GM18498 (cell line): ENCODE data around the gene CYTH3.
"Not testable (repeated sequence)": the region's sequence is repeated elsewhere in the genome, so short reads cannot be mapped to it uniquely, and the experiment has no call there.

ENCODE experiments used
- ATAC-seq: cut with Tn5 transposase; IDR thresholded peaks from one replicate; pipeline ENCODE4 v1.9.1; 2021; ENCODE audit warnings: mild to moderate bottlenecking, moderate library complexity; ENCODE audit not compliant: unreplicated experiment

The CYTH3 gene

DNA sequence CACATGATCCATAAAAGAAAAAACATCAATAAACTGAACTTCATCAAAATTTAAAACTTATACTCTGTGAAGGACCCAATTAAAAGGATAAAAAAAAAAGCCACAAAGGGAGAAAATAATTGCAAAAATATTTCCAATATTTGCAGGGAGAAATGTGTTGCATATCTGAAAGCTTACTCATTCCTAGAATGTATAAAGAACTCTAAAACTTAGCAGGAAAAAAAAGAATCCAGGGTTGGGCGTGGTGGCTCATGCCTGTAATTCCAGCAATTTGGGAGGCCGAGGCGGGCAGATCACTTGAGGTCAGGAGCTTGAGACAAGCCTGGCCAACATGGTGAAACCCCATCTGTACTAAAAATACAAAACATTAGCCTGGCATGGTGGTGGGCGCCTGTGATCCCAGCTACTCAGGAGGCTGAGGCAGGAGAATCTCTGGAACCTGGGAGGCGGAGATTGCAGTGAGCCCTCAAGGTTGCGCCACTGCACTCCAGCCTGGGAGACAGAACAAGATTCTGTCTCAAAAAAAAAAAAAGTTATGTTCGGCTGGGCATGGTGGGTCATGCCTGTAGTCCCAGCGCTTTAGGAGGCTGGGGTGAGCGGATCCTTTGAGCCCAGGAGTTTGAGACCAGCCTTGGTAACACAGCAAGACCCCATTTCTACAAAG is 11.1 kb upstream of the CYTH3 start:
- not testable (repeated sequence) for ATAC-seq

GRCh38 chr7:6279937-6280336 is 7.5 kb upstream of the CYTH3 start:
- no peak for ATAC-seq

- no peak for ATAC-seq
Measured at GRCh38 chr7:6279341-6279740, 6.9 kb upstream of the CYTH3 start.

DNA sequence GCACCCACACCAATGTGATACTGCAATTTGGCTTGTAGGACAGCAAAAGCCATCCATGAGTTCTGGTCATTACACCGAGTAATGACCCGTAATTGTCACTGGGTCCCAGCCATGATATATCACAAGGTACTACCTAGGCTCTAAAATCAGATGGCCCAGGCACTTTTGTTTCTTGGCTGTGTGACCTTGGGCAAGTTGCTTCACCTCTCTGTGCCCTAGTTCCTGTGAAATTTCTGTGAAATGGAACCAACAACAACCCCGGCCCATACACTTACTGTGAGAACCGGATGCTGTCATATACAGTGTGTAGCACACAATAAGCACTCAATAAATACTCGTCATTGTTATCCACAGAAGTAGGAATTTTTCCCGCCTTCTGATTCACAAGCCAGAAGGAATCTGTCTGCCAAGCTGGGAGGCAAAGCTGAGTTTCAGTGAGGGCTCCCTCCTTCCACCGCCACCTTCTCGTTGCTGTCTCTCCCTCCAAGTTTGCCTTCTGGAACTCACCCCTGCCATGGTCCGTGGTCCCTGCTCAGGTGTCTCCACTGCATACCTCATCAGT is 6.4 kb upstream of the CYTH3 start:
- no peak for ATAC-seq

- no peak for ATAC-seq
Measured at GRCh38 chr7:6277476-6277875, 5.1 kb upstream of the CYTH3 start.

- no peak for ATAC-seq
Measured at GRCh38 chr7:6276911-6277408, 4.5 kb upstream of the CYTH3 start.

- ATAC-seq: no peak
Measured at GRCh38 chr7:6274743-6275142, 2.3 kb upstream of the CYTH3 start.

GRCh38 chr7:6273917-6274630 is 1.6 kb upstream of the CYTH3 start:
- ATAC-seq: no peak

DNA sequence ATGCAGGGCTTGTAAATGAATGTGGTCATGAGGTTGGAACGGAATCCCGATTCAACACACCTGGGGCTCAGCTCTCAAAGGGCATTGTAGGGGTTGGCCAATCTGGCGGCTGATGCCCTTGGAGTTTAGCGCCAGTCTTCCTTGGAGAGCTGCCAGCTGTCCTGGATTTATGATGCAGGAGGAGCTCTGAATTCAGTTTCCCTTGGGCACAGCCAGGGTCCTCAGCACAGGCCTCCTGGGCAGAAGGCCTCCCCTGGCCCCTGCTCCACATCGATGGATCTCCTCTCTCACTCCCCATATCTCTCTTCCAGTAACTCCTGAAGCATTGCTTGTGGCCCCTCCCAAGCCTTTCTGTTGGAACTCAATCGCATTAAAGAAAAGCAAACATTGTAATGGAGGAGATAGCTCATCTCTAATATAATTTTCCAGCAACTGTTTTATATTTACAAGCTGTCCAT is 985 bp upstream of the CYTH3 start:
- ATAC-seq: no peak

DNA sequence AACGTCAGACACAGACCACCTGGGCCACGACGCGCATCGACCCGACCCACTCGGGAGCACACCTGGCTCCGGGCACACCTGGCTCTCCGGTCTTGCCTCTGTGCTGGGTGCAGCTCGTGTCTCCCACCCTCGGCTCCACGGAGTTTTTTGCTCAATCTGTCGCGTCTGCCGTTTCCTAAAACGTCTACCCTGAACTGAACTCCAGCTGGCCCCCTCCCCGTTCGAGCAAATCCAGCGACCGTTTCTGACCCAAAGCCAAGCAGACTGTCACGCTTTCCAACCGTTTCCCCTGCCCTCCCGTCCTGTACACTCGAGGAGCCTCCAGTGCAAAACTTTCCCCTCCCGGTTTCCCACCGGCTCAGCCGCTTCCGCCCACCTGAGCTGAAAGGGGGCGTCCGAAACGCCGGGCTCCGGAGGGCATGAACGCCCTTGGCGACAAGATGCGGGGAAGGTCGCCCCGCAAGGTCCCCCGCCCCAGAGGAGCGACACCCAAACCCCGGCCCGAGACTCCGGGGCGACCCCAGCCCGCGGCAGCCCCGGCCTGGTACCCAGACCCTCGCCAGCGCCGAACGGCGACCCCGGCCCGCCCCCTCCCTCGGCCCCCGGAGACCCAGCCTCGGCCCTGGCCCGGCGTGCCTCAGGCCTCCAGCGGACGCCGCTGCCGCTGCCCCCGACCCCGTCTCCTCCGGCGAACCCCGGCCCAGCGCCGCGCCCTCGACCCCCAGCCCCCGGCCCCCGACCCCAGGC is 557 bp downstream of the CYTH3 start:
- peak; percentile 33 for ATAC-seq

- ATAC-seq: no peak
Measured at GRCh38 chr7:6271060-6271658, 1.3 kb downstream of the CYTH3 start.

DNA sequence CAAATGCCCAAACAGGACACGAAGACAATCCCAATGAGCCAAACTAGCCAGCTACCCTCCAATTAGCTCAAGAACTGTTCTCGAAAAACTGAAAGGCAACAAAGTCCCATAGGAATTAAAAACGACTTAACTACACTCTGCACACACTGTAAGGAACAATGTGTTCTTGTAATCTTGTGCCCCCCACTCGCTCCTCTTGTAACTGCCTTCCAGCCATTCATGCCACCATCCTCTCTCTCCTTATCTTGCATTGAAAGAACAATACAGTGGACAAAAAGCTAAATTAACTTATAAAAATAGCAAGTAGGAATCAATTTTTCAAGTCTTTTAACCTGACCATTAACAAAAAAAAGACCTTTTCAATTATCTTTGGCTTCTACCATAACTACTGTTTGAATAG is 2.9 kb downstream of the CYTH3 start:
- ATAC-seq: no peak

- ATAC-seq: no peak
Measured at GRCh38 chr7:6268907-6269306, 3.5 kb downstream of the CYTH3 start.

DNA sequence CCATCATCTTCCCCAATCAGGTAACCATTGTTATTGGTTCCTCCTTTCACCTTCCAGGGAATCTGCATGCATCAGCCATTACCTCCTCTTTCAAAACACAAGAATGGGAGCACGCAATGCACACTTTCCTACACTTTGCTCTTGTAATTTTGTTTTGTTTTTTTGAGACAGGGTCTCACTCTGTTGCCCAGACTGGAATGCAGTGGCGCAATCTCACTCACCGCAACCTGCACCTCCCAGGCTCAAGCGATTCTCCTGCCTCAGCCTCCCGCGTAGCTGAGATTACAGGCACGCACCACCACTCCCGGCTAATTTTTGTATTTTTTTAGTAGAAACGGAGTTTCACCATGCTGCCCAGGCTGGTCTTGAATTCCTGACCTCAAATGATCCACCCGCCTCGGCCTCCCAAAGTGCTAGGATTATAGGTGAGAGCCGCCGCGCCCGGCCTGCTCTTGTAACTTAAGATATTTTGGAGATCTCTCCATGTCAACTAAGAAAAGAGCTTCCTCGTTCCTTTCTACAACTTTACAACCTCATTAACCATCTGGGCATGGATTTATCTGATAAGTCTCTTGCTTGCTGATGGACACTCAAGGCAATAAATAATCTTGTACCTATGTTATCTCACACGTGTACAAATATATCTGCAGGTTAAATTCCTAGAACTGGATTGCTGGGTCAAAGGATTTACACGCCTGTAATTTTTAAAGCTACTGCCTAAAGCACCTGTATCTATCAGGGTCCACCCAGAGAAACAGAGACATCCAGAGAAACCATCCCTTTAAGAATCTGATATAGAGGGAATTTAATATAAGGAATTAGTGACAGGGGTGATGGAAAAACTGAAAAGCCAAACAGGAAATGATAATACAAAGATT is 4.2 kb downstream of the CYTH3 start:
- ATAC-seq: no peak

DNA sequence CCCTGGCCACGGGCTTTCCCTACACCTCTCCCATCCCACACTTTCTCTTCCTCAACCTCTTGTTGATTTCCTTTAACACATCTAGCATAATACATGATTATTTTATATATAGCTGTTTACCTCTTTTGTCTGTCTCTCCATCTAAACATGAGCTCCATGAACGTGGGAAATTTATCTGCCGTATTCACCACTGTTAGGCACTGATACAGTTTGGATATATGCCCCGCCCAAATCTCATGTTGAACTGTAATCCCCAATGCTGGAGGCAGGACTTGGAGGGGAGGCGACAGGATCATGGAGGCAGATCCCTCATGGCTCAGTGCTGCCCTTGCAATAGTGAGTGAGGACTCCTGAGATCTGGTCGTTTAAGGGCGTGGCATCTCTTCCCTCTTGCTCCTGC is 5.7 kb downstream of the CYTH3 start:
- ATAC-seq: no peak

DNA sequence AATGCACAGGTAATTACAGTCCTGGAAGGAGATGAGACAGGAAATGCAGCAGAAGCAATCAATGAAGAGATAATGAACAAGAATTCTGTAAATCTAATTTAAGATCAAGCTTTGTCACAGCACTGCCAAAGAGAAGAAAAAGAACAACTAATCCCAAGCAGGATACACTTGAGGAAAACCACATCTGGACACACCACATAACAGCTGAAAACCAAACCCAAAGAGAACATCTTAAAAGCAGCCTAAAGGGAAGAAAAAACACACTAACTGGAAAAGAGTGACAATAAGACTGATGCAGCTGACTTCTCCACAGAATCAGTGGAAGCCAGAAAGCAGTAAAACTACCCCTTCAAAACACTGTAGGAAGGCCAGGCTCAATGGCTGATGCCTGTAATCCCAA is 10.2 kb downstream of the CYTH3 start:
- no peak for ATAC-seq

DNA sequence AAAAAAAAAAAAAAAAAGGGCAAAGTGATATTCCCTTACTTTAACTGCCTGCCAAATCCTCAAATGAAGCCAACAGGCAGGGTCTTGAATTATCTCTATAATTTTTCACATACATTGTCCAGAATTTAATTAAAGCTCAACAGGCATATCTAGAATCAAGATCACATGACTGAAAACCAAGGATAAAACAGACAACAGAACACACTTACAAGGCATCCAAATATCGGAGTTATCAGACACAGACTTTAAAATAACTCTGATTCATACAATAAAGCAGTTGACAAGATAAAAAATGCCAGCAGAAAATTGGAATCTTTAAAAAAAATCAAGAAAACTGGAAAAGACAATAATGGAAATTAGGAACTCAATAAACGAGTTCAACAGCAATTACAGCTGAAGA is 10.7 kb downstream of the CYTH3 start:
- ATAC-seq: no peak

GRCh38 chr7:6260291-6261187 is 11.9 kb downstream of the CYTH3 start:
- ATAC-seq: no peak

- no peak for ATAC-seq
Measured at GRCh38 chr7:6259257-6259656, 13.2 kb downstream of the CYTH3 start.
